GM12878 (cell line): ENCODE data around the gene MYH9. TPM values are rescaled to one million over a fixed set of nuclear protein-coding genes. Genes with fewer than 3 reads are reported as not detected.

Experiments used
- ATAC-seq: fragments of 200-7000 bp; cut with Tn5 transposase; 3 replicates; pipeline ENCODE4 v1.9.1; 2020; ENCODE audit warnings: mild to moderate bottlenecking, moderate library complexity
- BruUV-seq: library from RNA; stranded (reverse); fragments of 400-500 nt; replicated peaks from 2 replicates; lab custom pipeline; 2021; lab: Mats Ljungman, UMichigan
- CTCF ChIA-PET: fragments of 300-600 bp; sonication (Branson Sonifier 250); formaldehyde crosslinking; extraction: SDS; loops from one replicate; lab custom pipeline; 2021; ENCODE audit warnings: inconsistent platforms; lab: Yijun Ruan, JAX
- POLR2A ChIA-PET: fragments of 350-600 bp; formaldehyde crosslinking; extraction: SDS; loops from one replicate; lab custom pipeline; 2021; ENCODE audit warnings: inconsistent platforms; lab: Charles Lee
- RAD21 ChIA-PET: fragments of 300-600 bp; sonication (Branson Sonifier 250); formaldehyde crosslinking; loops from one replicate; lab custom pipeline; 2023; ENCODE audit warnings: antibody characterized with exemption; ENCODE audit not compliant: unreplicated experiment; lab: Charles Lee
- SMC1A ChIA-PET: fragments of 300-600 bp; sonication (Branson Sonifier 250); formaldehyde crosslinking; loops from one replicate; lab custom pipeline; 2023; ENCODE audit not compliant: unreplicated experiment, uncharacterized antibody; lab: Charles Lee
- DNase-seq: peaks from one replicate; pipeline ENCODE4 v3.0.0-alpha.2; 2011; ENCODE audit warnings: low read depth, low spot score
- FAIRE-seq: peaks from 3 replicates; lab custom pipeline; 2011; peaks lifted over from hg19 to GRCh38; lab: Jason Lieb, UNC
- H2AFZ ChIP-seq: 2 replicates; pipeline ENCODE4 v1.6.0; 2011; ENCODE audit warnings: low read depth, low read length, control low read depth; ENCODE audit not compliant: control insufficient read depth
- H3K27ac ChIP-seq: 2 replicates; pipeline ENCODE4 v1.5.1; 2011; ENCODE audit warnings: control low read depth; ENCODE audit not compliant: control insufficient read depth, insufficient read depth
- H3K27me3 ChIP-seq, 2 experiments: replicated peaks in 1 of 2; 2 replicates each; pipeline versions ENCODE4 v1.6.0 to v1.6.1; 2011; ENCODE audit warnings: low read length in 1 of 2; ENCODE audit not compliant: control insufficient read depth in 2 of 2, insufficient read depth in 2 of 2
- H3K36me3 ChIP-seq, 2 experiments: 2 replicates each; pipeline ENCODE4 v1.5.1; 2011; ENCODE audit warnings: low read length in 1 of 2; ENCODE audit not compliant: control insufficient read depth in 2 of 2, insufficient read depth in 2 of 2
- H3K4me1 ChIP-seq: 2 replicates; pipeline ENCODE4 v1.6.1; 2011; ENCODE audit warnings: mild to moderate bottlenecking, low read length, moderate library complexity, mixed read lengths; ENCODE audit not compliant: control insufficient read depth, insufficient read depth
- H3K4me2 ChIP-seq: 2 replicates; pipeline ENCODE4 v1.6.0; 2011; ENCODE audit warnings: control low read depth; ENCODE audit not compliant: control insufficient read depth, insufficient read depth
- H3K4me3 ChIP-seq: fragments of 200-600 bp; sonication (generic); 2 replicates; pipeline ENCODE4 v1.5.1; 2016
- H3K79me2 ChIP-seq: 2 replicates; pipeline ENCODE4 v1.6.0; 2011; ENCODE audit warnings: low read length; ENCODE audit not compliant: control insufficient read depth, insufficient read depth
- H3K9ac ChIP-seq: 2 replicates; pipeline ENCODE4 v1.8.0; 2011; ENCODE audit warnings: low read length, control low read depth, mixed read lengths; ENCODE audit not compliant: control insufficient read depth, insufficient read depth
- H3K9me3 ChIP-seq: replicated peaks from 3 replicates; pipeline ENCODE4 v1.5.1; 2011; ENCODE audit warnings: mild to moderate bottlenecking, low read length; ENCODE audit not compliant: control insufficient read depth, insufficient read depth
- H4K20me1 ChIP-seq: 2 replicates; pipeline ENCODE4 v1.6.0; 2011; ENCODE audit not compliant: control insufficient read depth, insufficient read depth
- ATF2 ChIP-seq: IDR thresholded peaks from 2 replicates; pipeline ENCODE4 v1.6.1; 2012; ENCODE audit warnings: low read length, inconsistent platforms
- POLR2A ChIP-seq: IDR thresholded peaks from 2 replicates; pipeline ENCODE4 v1.6.1; 2011; ENCODE audit warnings: low read depth, mild to moderate bottlenecking, low read length
- ZNF217 ChIP-seq: fragments of 450-650 bp; IDR thresholded peaks from 2 replicates; pipeline ENCODE4 v1.6.1; 2017; ENCODE audit warnings: antibody characterized with exemption, mild to moderate bottlenecking
- WGBS: methylation state at CpG from one replicate; pipeline ENCODE4 v1.1.6; 2016; ENCODE audit warnings: low lambda C conversion rate; ENCODE audit not compliant: insufficient replicate concordance, insufficient coverage; ENCODE audit errors: missing lambda C conversion rate; 5-methylcytosine and 5-hydroxymethylcytosine counted together
- in situ Hi-C: fragments of 300-500 bp; cut with MboI; formaldehyde crosslinking; loops from 9 replicates; pipeline ENCODE4 v1.14.3; 2018; ENCODE audit warnings: mixed read lengths
- intact Hi-C: fragments of 100-400 bp; cut with micrococcal nuclease; formaldehyde crosslinking; loops from one replicate; pipeline ENCODE4 v1.14.2; 2022; ENCODE audit not compliant: unreplicated experiment
- polyA plus RNA-seq, 11 experiments: library from polyadenylated mRNA; depleted of rRNA in 4 of 11; unstranded in 6 of 11; stranded (reverse) in 5 of 11; fragments of >200 nt; fragmentation: Nextera tagmentation in 4 of 11; fragmentation: Illumina TruSeq in 1 of 11; extraction: Ambion mirVana in 4 of 11; extraction: Trizol in 1 of 11; gene quantifications; 1 replicate in 1 of 11; 2 replicates in 10 of 11; pipeline versions ENCODE4 v1.2.1 to v1.2.3, GENCODE V29; 2011 to 2016; ENCODE audit warnings: inconsistent platforms in 2 of 11, missing spikeins in 2 of 11, low read depth in 1 of 11
- total RNA-seq, 4 experiments: library from RNA; depleted of rRNA in 3 of 4; stranded (reverse); fragments of >200 nt in 3 of 4; fragmentation: Illumina TruSeq in 1 of 4; extraction: Trizol in 1 of 4; gene quantifications; 2 replicates each; pipeline versions ENCODE4 v1.2.1 to v1.2.3, GENCODE V29; 2013 to 2021

The MYH9 gene
- total and polyA plus RNA-seq, 10 of the 15 experiments (the other 5 are each of a cell fraction or from before 2014, with no cell fraction given), result 5.1 to 525 (median 145) TPM

- Histone ChIP-seq H3K9me3 (no peaks in the 10 kb centered on the region), H3K4me2 (peak overlapping the region; percentile 64), H3K4me1 (peaks cover 73% of the 10 kb centered on the region), H3K27ac (peak overlapping the region; percentile 58; the same call in 1 of the 2 replicates), H4K20me1 (peaks cover 16% of the 10 kb centered on the region), H2AFZ (no peak overlapping the region), H3K4me3 (no peak overlapping the region), H3K27me3 (no peaks in the 10 kb centered on the region), H3K79me2 (peaks cover 96% of the 10 kb centered on the region), H3K36me3 (peaks cover 18 to 24% of the 10 kb centered on the region in 2 experiments; a peak in 3 of 4 replicates), H3K9ac (no peak overlapping the region)
- ChIA-PET POLR2A (interaction anchor here (0.7 to 3.5 kb wide), 11 partner anchors 13 to 106 kb away, joined by 3 to 21 read pairs (median 5); partner anchors contain the start of gene MYH9), CTCF (interaction anchor here (0.6 to 2.5 kb wide), 9 partner anchors 13 to 106 kb away, joined by 3 to 10 read pairs (median 4); no protein-coding TSS in a partner anchor), RAD21 (interaction anchor here (0.7 to 1.6 kb wide), 13 partner anchors 12 to 117 kb away, joined by 3 to 10 read pairs (median 5); partner anchors contain the start of genes MYH9 and TXN2), SMC1A (interaction anchor here (0.8 to 1.8 kb wide), 20 partner anchors 7 to 91 kb away, joined by 3 to 15 read pairs (median 4); partner anchors contain the start of gene MYH9)
- TF ChIP-seq ATF2 (no peak), ZNF217 (no peak), POLR2A (0 out of 2 replicates have a peak, but pooled peaks have one; percentile 20)
- DNase-seq, result no peak
- 79% methylated on average over 7 of the region's 7 CpGs for WGBS
- FAIRE-seq, result no peak
- intact Hi-C loops (no loop called here), in situ Hi-C loops (no loop called here)
- BruUV-seq, result no TSS peak
- no peak for ATAC-seq
Measured at GRCh38 chr22:36364255-36365019, 23.3 kb downstream of the MYH9 start.
